ENCODE results near the gene LGALS16. TPM values are rescaled to one million over a fixed set of nuclear protein-coding genes. Genes with fewer than 3 reads are reported as not detected.

The LGALS16 gene
- total and polyA plus RNA-seq, 2 donors (not counting 3 experiments of a cell fraction or from before 2014, with no cell fraction given) = not detected

GRCh38 chr19:39709026-39709872 is 53.5 kb downstream of the LGALS16 start:
- CTCF ChIA-PET = no interaction called here
- H3K4me1 ChIP-seq (ENCODE audit: control insufficient read depth, extremely low read depth, insufficient read depth, low read length) = no peaks in the 10 kb centered on the region
- H3K4me2 ChIP-seq (ENCODE audit: insufficient read depth, low read length) = no peak overlapping the region
- no peak overlapping the region for H3K9ac ChIP-seq (replicated peaks; ENCODE audit: extremely low read depth, insufficient read depth, low read length)
- no peaks in the 10 kb centered on the region for H3K79me2 ChIP-seq (ENCODE audit: control insufficient read depth, insufficient read depth, low read length)
- FAIRE-seq (no peak), DNase-seq (ENCODE audit: low read depth, low spot score) (no peak)
- H3K27ac ChIP-seq (ENCODE audit: insufficient read depth, low read depth, low read length) = no peak overlapping the region
- intact Hi-C loops (cut with micrococcal nuclease) = no loop called here
- no peaks in the 10 kb centered on the region for H3K9me3 ChIP-seq (replicated peaks; ENCODE audit: control insufficient read depth, insufficient read depth, low read length)
- no peak for TF ChIP-seq GATA2 (IDR thresholded peaks at IDR 0.05; ENCODE audit: insufficient read depth, insufficient read length, low read depth, low read length)
- no peak for TF ChIP-seq EZH2 (IDR thresholded peaks at IDR 0.05; ENCODE audit: borderline replicate concordance, low read depth, low read length, severe bottlenecking)
- TF ChIP-seq JUN (IDR thresholded peaks at IDR 0.05; ENCODE audit: borderline replicate concordance, insufficient read depth, insufficient read length, low read depth) = no peak
- no peak for TF ChIP-seq MAX (IDR thresholded peaks at IDR 0.05; ENCODE audit: insufficient read depth, insufficient read length)
- no peak for TF ChIP-seq FOS (IDR thresholded peaks at IDR 0.05; ENCODE audit: borderline replicate concordance, insufficient read depth, low read length)
- no peak for TF ChIP-seq POLR2AphosphoS5 (IDR thresholded peaks at IDR 0.05; ENCODE audit: insufficient read depth, low read depth, low read length)
- TF ChIP-seq POLR2A (IDR thresholded peaks at IDR 0.05; ENCODE audit: low read depth, low read length) = no peak
- no peak for TF ChIP-seq CTCF (IDR thresholded peaks at IDR 0.05; ENCODE audit: extremely low read depth in 1 of 2, insufficient read depth in 1 of 2, low read depth in 1 of 2, low read length in 2 of 2)
- TF ChIP-seq MYC (IDR thresholded peaks at IDR 0.05; ENCODE audit: low read depth, low read length) = no peak
- no peak overlapping the region for H3K4me3 ChIP-seq (replicated peaks in 1 of 3; ENCODE audit: insufficient read depth in 1 of 3, low read depth in 1 of 3, low read length in 3 of 3)
- no peaks in the 10 kb centered on the region for H4K20me1 ChIP-seq (replicated peaks; ENCODE audit: control insufficient read depth, extremely low read depth, insufficient read depth, low read length)
- BruUV-seq (replicated peaks) = no TSS peak
- no peaks in the 10 kb centered on the region for H3K36me3 ChIP-seq (ENCODE audit: control insufficient read depth in 2 of 2, extremely low read depth in 1 of 2, insufficient read depth in 2 of 2, low read length in 2 of 2)
- dilution Hi-C loops (cut with MboI; ENCODE audit: extremely low pct_ligation_motif_present, low sequenced_read_pairs) = no loop called here
- H3K9me1 ChIP-seq (replicated peaks; ENCODE audit: control insufficient read depth, extremely low read depth, insufficient read depth, low read length) = no peaks in the 10 kb centered on the region
- H2AFZ ChIP-seq (ENCODE audit: low read depth, low read length) = no peak overlapping the region
- POLR2A ChIA-PET = no interaction called here
- H3K27me3 ChIP-seq (ENCODE audit: control insufficient read depth in 2 of 2, insufficient read depth in 2 of 2, low read length in 2 of 2) = no peaks in the 10 kb centered on the region

Small RNA genes lying within 50 kb of the gene (small RNA-seq; reads per million reads assigned to genes)
- gene AC005176.2 (ENCODE audit: insufficient read depth, insufficient read length, low read depth, low replicate concordance) = not detected
- not detected for gene RPS29P27 (ENCODE audit: insufficient read depth, insufficient read length, low read depth, low replicate concordance)
- gene RPS29P30 (ENCODE audit: insufficient read depth, insufficient read length, low read depth, low replicate concordance) = not detected

Other genes starting within 250 kb of the LGALS16 start
- gene ZFP36, start 249.1 kb upstream of the LGALS16 start, total RNA-seq = 12.2 and 26.5 TPM in 2 replicates
- 16.3 and 21.7 TPM in 2 replicates for gene ZFP36, start 249.1 kb upstream of the LGALS16 start, polyA plus RNA-seq
- 74.1 TPM in 2 replicates for gene PLEKHG2, start 243.2 kb upstream of the LGALS16 start, total RNA-seq
- 26.4 and 44.7 TPM in 2 replicates for gene PLEKHG2, start 243.2 kb upstream of the LGALS16 start, polyA plus RNA-seq
- 1,735 and 1,768 TPM in 2 replicates for gene RPS16, start 220.0 kb upstream of the LGALS16 start, total RNA-seq
- gene RPS16, start 220.0 kb upstream of the LGALS16 start, polyA plus RNA-seq = 5,244 and 6,084 TPM in 2 replicates
- 108 and 120 TPM in 2 replicates for gene SUPT5H, start 210.3 kb upstream of the LGALS16 start, total RNA-seq
- 81.8 and 87.6 TPM in 2 replicates for gene SUPT5H, start 210.3 kb upstream of the LGALS16 start, polyA plus RNA-seq
- 85.7 and 86.1 TPM in 2 replicates for gene TIMM50, start 175.1 kb upstream of the LGALS16 start, total RNA-seq
- gene TIMM50, start 175.1 kb upstream of the LGALS16 start, polyA plus RNA-seq = 118 and 124 TPM in 2 replicates
- 0.40 and 0.55 TPM in 2 replicates for gene DLL3, start 157.0 kb upstream of the LGALS16 start, total RNA-seq
- 0.73 and 0.89 TPM in 2 replicates for gene DLL3, start 157.0 kb upstream of the LGALS16 start, polyA plus RNA-seq
- gene SELENOV, start 140.8 kb upstream of the LGALS16 start, total RNA-seq = not detected in 2 replicates
- not detected in 2 replicates for gene SELENOV, start 140.8 kb upstream of the LGALS16 start, polyA plus RNA-seq
- gene EID2B, start 123.1 kb upstream of the LGALS16 start, total RNA-seq = 3.0 and 3.9 TPM in 2 replicates
- gene EID2B, start 123.1 kb upstream of the LGALS16 start, polyA plus RNA-seq = 1.6 and 1.7 TPM in 2 replicates
- gene EID2, start 115.8 kb upstream of the LGALS16 start, total RNA-seq = 17.4 and 19.2 TPM in 2 replicates
- 6.6 TPM in 2 replicates for gene EID2, start 115.8 kb upstream of the LGALS16 start, polyA plus RNA-seq
- not detected in 2 replicates for gene LGALS13, start 53.4 kb upstream of the LGALS16 start, total RNA-seq
- not detected in 2 replicates for gene LGALS13, start 53.4 kb upstream of the LGALS16 start, polyA plus RNA-seq
- gene LGALS14, start 48.6 kb downstream of the LGALS16 start, total RNA-seq = not detected in 2 replicates
- not detected in 2 replicates for gene LGALS14, start 48.6 kb downstream of the LGALS16 start, polyA plus RNA-seq
- gene CLC, start 82.1 kb downstream of the LGALS16 start, total RNA-seq = not detected in 2 replicates
- gene CLC, start 82.1 kb downstream of the LGALS16 start, polyA plus RNA-seq = not detected in 2 replicates
- gene LEUTX, start 122.9 kb downstream of the LGALS16 start, total RNA-seq = not detected in 2 replicates
- gene LEUTX, start 122.9 kb downstream of the LGALS16 start, polyA plus RNA-seq = not detected in 2 replicates
- 26.8 and 30.8 TPM in 2 replicates for gene DYRK1B, start 178.2 kb downstream of the LGALS16 start, total RNA-seq
- 17.7 and 19.0 TPM in 2 replicates for gene DYRK1B, start 178.2 kb downstream of the LGALS16 start, polyA plus RNA-seq
- gene FBL, start 190.5 kb downstream of the LGALS16 start, total RNA-seq = 271 and 277 TPM in 2 replicates
- gene FBL, start 190.5 kb downstream of the LGALS16 start, polyA plus RNA-seq = 407 and 473 TPM in 2 replicates

Data from endothelial cell of umbilical vein (primary cell).